Upper lobe of right lung (tissue), 1 donor: Measurements from ENCODE around the gene ZSCAN31. TPM values are rescaled to one million over a fixed set of nuclear protein-coding genes. Genes with fewer than 3 reads are reported as not detected.

Experiments used
- ATAC-seq: fragments of 200-7000 bp; cut with Tn5 transposase; one replicate; pipeline ENCODE4 v1.9.1; 2020; ENCODE audit warnings: mild to moderate bottlenecking, moderate library complexity
- DNase-seq: peaks from one replicate; pipeline ENCODE4 v3.0.0-alpha.2; 2020
- H3K27ac ChIP-seq: fragments of 200-600 bp; one replicate; pipeline ENCODE4 v1.8.0; 2022
- H3K27me3 ChIP-seq: fragments of 200-600 bp; one replicate; pipeline ENCODE4 v1.8.0; 2022; ENCODE audit warnings: mild to moderate bottlenecking
- H3K36me3 ChIP-seq: fragments of 200-600 bp; one replicate; pipeline ENCODE4 v1.8.0; 2022
- H3K4me1 ChIP-seq: fragments of 200-600 bp; one replicate; pipeline ENCODE4 v1.8.0; 2022
- H3K4me3 ChIP-seq: fragments of 200-600 bp; one replicate; pipeline ENCODE4 v1.8.0; 2022; ENCODE audit warnings: mild to moderate bottlenecking
- H3K9me3 ChIP-seq: fragments of 200-600 bp; one replicate; pipeline ENCODE4 v1.8.0; 2022
- intact Hi-C: fragments of 100-400 bp; cut with DNase I; formaldehyde crosslinking; loops from one replicate; pipeline ENCODE4 v1.11.0; 2022
- total RNA-seq: library from RNA; stranded (reverse); fragmentation: NEBNext Ultra II Directional; extraction: Animal tissue kit (Norgen Biotek cat#: 25700); gene quantifications from one replicate; pipeline ENCODE4 v1.2.1, GENCODE V29; 2021
- TF ChIP-seq, protein P1 (sequence below): fragments of 200-600 bp; IDR thresholded peaks from one replicate; pipeline ENCODE4 v1.8.0; 2022; ENCODE audit warnings: antibody characterized with exemption
- donor health status: DM: no; HTN: yes; CAD: no; lungs with severe emphysema.

ZSCAN31 gene
- total RNA-seq, 1 donor from 2014 or later = 28.5 TPM

DNA sequence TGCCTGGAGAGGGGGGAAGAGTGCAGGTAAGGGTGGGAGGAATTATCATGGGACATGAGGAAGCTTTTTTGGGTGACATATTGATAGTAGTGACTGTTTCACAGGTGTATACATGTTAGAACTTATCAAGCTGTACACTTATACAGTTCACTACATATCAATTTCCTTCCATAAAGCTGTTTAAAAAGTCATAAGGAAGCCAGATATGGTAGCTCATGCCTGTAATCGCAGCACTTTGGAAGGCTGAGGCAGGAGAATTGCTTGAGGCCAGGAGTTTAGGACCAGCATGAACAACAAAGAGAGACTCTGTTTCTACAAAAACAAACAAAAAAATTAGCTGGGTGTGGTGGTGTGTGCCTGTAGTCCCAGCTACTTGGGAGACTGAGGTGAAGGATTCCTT, 41.9 kb upstream of the ZSCAN31 start:
- DNase-seq (no peak), ATAC-seq (no peak)
- Histone ChIP-seq H3K27me3 (no peaks in the 10 kb centered on the region), H3K36me3 (peaks cover 15% of the 10 kb centered on the region), H3K4me3 (no peak overlapping the region), H3K9me3 (no peaks in the 10 kb centered on the region), H3K4me1 (peaks cover 6% of the 10 kb centered on the region), H3K27ac (no peak overlapping the region)
- TF ChIP-seq, protein P1, sequence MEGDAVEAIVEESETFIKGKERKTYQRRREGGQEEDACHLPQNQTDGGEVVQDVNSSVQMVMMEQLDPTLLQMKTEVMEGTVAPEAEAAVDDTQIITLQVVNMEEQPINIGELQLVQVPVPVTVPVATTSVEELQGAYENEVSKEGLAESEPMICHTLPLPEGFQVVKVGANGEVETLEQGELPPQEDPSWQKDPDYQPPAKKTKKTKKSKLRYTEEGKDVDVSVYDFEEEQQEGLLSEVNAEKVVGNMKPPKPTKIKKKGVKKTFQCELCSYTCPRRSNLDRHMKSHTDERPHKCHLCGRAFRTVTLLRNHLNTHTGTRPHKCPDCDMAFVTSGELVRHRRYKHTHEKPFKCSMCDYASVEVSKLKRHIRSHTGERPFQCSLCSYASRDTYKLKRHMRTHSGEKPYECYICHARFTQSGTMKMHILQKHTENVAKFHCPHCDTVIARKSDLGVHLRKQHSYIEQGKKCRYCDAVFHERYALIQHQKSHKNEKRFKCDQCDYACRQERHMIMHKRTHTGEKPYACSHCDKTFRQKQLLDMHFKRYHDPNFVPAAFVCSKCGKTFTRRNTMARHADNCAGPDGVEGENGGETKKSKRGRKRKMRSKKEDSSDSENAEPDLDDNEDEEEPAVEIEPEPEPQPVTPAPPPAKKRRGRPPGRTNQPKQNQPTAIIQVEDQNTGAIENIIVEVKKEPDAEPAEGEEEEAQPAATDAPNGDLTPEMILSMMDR = no peak
- intact Hi-C loops = no loop called here

DNA sequence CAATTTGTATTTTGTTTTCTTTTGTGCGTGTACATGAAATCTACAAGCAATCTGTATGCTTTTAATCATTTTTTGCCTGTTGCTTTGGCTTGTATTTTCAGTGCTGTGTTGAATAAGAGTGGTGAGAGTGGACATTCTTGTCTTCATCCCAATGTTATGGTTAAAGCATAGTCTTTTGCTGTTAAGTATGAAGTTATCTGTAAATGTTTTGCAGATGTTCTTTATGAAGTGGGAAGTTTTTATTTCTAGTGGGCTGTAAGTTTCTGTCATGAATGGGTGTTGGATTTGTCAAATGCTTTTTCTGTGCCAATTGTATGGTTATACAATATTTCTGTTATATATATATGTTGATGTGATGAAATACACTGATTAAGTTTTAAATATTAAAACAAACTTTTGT, 38.0 kb upstream of the ZSCAN31 start:
- H3K36me3 ChIP-seq = no peaks in the 10 kb centered on the region
- H3K27ac ChIP-seq = no peak overlapping the region
- no peak overlapping the region for H3K4me3 ChIP-seq
- H3K27me3 ChIP-seq = no peaks in the 10 kb centered on the region
- no peak for DNase-seq
- no peaks in the 10 kb centered on the region for H3K9me3 ChIP-seq
- ATAC-seq = no peak
- H3K4me1 ChIP-seq = no peaks in the 10 kb centered on the region
- TF ChIP-seq, protein P1 = no peak
- intact Hi-C loops = no loop called here

DNA sequence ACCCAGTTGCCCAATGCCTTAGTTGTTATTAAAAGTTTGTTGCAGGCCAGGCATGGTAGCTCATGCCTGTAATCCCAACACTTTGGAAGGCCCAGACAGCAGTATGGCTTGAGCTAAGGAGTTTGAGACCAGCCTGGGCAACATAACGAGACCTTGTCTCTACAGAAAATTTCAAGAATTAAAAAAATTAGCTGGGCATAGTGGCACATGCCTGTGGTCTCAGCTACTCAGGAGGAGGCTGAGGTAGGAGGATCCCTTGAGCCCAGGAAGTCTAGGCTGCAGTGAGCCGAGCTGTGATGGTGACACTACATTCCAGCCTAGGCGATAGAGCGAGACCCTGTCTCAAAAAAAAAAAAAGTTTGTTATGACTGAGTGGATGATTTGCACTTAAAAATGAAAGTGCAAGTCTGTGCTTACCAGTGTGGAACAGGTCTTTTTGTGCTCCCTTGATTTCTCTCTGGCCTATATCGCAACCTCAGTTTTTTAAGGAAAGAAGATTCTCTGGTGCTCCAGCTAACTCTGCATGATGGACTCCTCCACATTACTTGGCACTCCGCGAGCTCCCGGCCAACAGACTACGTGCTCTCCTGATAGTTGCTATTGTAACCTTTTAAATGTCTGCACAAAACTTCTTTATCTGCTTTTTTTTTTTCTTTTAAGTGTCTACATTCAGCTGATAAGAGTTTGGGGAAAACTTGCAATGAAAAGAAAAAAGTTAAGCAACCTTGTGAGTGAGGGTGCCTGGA, 35.9 kb upstream of the ZSCAN31 start:
- Histone ChIP-seq H3K27me3 (no peaks in the 10 kb centered on the region), H3K27ac (no peak overlapping the region), H3K4me3 (no peak overlapping the region), H3K4me1 (no peaks in the 10 kb centered on the region), H3K36me3 (peaks cover 4% of the 10 kb centered on the region), H3K9me3 (no peaks in the 10 kb centered on the region)
- TF ChIP-seq, protein P1 = no peak
- no peak for ATAC-seq
- intact Hi-C loops = no loop called here
- DNase-seq = no peak

DNA sequence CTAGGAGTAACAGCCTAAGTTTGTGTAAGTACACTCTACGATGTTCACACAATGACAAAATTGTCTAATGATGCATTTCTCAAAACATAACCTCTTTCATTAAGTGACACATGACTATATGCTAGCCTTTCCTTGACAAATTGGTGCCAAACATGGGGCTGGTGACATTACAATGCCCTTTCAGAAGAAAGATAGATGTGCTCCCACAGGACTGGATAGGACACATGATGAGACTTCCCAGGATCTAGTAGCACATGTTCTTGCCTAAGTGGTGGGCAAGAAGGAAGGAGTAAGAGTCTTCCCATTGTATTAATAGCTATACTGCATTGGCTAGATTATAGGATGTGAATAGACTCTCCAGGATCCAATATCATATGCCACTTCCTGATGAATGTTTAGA, 35.3 kb upstream of the ZSCAN31 start:
- H3K27ac ChIP-seq = no peak overlapping the region
- intact Hi-C loops = no loop called here
- no peak overlapping the region for H3K4me3 ChIP-seq
- ATAC-seq (no peak), DNase-seq (no peak)
- peaks cover 8% of the 10 kb centered on the region for H3K36me3 ChIP-seq
- TF ChIP-seq, protein P1 = no peak
- H3K4me1 ChIP-seq = no peaks in the 10 kb centered on the region
- H3K9me3 ChIP-seq = no peaks in the 10 kb centered on the region
- H3K27me3 ChIP-seq = no peaks in the 10 kb centered on the region

DNA sequence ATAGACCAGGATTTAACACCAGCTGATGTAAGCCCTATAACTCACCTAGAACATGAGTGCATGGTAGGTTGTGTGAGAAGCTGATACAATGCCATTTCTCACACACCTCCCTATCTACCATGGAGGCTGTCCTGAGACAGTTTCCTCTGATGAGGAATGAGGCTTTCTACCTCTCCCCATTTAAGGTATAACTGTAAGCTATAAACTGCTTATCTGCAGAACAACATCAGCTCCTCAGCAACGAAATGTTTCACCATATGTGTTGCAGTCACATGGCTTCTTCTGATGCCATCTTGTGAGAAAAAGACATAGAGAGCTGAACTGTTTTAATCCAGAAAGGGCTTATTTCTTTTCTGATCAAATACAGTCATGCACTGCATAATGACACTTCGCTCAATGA, 34.5 kb upstream of the ZSCAN31 start:
- Histone ChIP-seq H3K27ac (no peak overlapping the region), H3K36me3 (peaks cover 17% of the 10 kb centered on the region), H3K4me3 (no peak overlapping the region), H3K9me3 (no peaks in the 10 kb centered on the region), H3K4me1 (no peaks in the 10 kb centered on the region), H3K27me3 (no peaks in the 10 kb centered on the region)
- DNase-seq (no peak), ATAC-seq (no peak)
- intact Hi-C loops = no loop called here
- TF ChIP-seq, protein P1 = no peak

DNA sequence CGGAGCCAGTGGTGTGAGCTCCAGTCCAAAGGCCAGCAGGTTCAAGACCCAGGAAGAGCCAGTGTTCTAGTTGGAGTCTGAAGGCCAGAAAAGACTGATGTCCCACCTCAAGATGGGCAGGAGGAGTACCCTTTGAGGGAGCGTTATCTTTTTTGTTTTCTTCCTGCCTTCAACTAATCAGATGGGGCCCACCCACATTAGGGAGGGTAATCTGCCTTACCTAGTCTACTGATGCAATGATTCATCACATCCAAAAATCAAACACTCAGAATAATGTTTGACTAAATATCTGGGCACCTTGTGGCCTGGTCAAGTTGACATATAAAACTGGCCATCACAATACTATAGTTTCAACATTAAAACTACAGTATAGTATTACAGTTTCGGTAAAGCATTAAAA, 33.5 kb upstream of the ZSCAN31 start:
- H3K4me1 ChIP-seq = no peaks in the 10 kb centered on the region
- no peak overlapping the region for H3K27ac ChIP-seq
- DNase-seq = no peak
- intact Hi-C loops = no loop called here
- H3K27me3 ChIP-seq = no peaks in the 10 kb centered on the region
- H3K4me3 ChIP-seq = no peak overlapping the region
- peaks cover 26% of the 10 kb centered on the region for H3K36me3 ChIP-seq
- TF ChIP-seq, protein P1 = no peak
- no peak for ATAC-seq
- no peaks in the 10 kb centered on the region for H3K9me3 ChIP-seq
